Hypothalamus (tissue), 51 donors: ENCODE data around the gene AHDC1.
"Not testable (repeated sequence)": the region's sequence is repeated elsewhere in the genome, so short reads cannot be mapped to it uniquely, and the experiment has no call there.

ENCODE experiments used
- DNase-seq, 51 donors: peaks; one replicate each; lab custom pipeline; 2025; lab: John Stamatoyannopoulos, UW

The AHDC1 gene

GRCh38 chr1:27603681-27604578, at the start of gene AHDC1:
Gene AHDC1 (minus strand): TSS chr1:27604144. CDS start chr1:27552115, 52,029 bp downstream.
- DNase-seq, result peak; percentile 59 to 91 (median 78)

- DNase-seq, result no peak
Observed at GRCh38 chr1:27652111-27652864, 48.3 kb upstream of the AHDC1 start.

GRCh38 chr1:27650539-27651175, 46.7 kb upstream of the AHDC1 start:
- peak in 3 of 51 donors; percentile 10 to 17 (median 13) for DNase-seq

- no peak for DNase-seq
Observed at GRCh38 chr1:27650171-27650538, 46.2 kb upstream of the AHDC1 start.

- DNase-seq, result no peak
Observed at GRCh38 chr1:27649306-27649635, 45.3 kb upstream of the AHDC1 start.

GRCh38 chr1:27648602-27649305, 44.8 kb upstream of the AHDC1 start:
- DNase-seq, result no peak

- no peak for DNase-seq
Observed at GRCh38 chr1:27647328-27647727, 43.4 kb upstream of the AHDC1 start.

GRCh38 chr1:27646676-27647075, 42.7 kb upstream of the AHDC1 start:
- no peak for DNase-seq

GRCh38 chr1:27645071-27645415, 41.1 kb upstream of the AHDC1 start:
- no peak for DNase-seq

GRCh38 chr1:27644369-27645070, 40.6 kb upstream of the AHDC1 start:
- no peak for DNase-seq

- DNase-seq, result peak in 3 of 51 donors; percentile 6 to 21 (median 9)
Observed at GRCh38 chr1:27643600-27644368, 39.8 kb upstream of the AHDC1 start.

GRCh38 chr1:27640514-27640913, 36.6 kb upstream of the AHDC1 start:
- not testable (repeated sequence) for DNase-seq

GRCh38 chr1:27638805-27639204, 34.9 kb upstream of the AHDC1 start:
- no peak for DNase-seq

- DNase-seq, result no peak
Observed at GRCh38 chr1:27638047-27638734, 34.2 kb upstream of the AHDC1 start.

- DNase-seq, result no peak
Observed at GRCh38 chr1:27635396-27636142, 31.6 kb upstream of the AHDC1 start.

GRCh38 chr1:27634985-27635367, 31.0 kb upstream of the AHDC1 start, which contains the start of gene FGR:
Gene FGR (minus strand): TSS chr1:27635185. CDS start chr1:27623916, 11,269 bp downstream.
- DNase-seq, result peak in 1 of 51 donors; percentile 6

GRCh38 chr1:27634177-27634984, 30.4 kb upstream of the AHDC1 start:
- peak in 2 of 51 donors; percentile 4 to 20 for DNase-seq
